Activated T-helper 1 cell treated with anti-CD3 and anti-CD28 coated beads, Interleukin-12 subunit alpha, Interleukin-12 subunit beta, Interleukin-2, Interleukin-4 antibody, amounts not matched to agents 30 ng/mL and 10 ng/mL and 1 ng/mL, durations not matched to agents 14 hours and 24 hours and 36 hours (primary cell): ENCODE results near the gene ADGRV1. TPM values are rescaled to one million over a fixed set of nuclear protein-coding genes. Genes with fewer than 3 reads are reported as not detected.

Experiments used
- DNase-seq: peaks from one replicate; pipeline ENCODE4 v3.0.0; 2021; ENCODE audit warnings: low spot score
- H3K27ac Mint-ChIP-seq: one replicate; pipeline ENCODE4 v1.8.0; 2021; ENCODE audit warnings: mild to moderate bottlenecking, mixed read lengths
- H3K27me3 Mint-ChIP-seq: one replicate; pipeline ENCODE4 v1.8.0; 2022; ENCODE audit warnings: mild to moderate bottlenecking, moderate library complexity, mixed read lengths; ENCODE audit not compliant: insufficient read depth
- H3K36me3 Mint-ChIP-seq: one replicate; pipeline ENCODE4 v1.8.0; 2021; ENCODE audit warnings: low read depth, mixed read lengths
- H3K4me1 Mint-ChIP-seq: one replicate; pipeline ENCODE4 v1.8.0; 2021; ENCODE audit warnings: low read depth, mixed read lengths
- H3K4me3 Mint-ChIP-seq: one replicate; pipeline ENCODE4 v1.8.0; 2021; ENCODE audit warnings: mild to moderate bottlenecking, moderate library complexity, mixed read lengths
- H3K9me3 Mint-ChIP-seq: one replicate; pipeline ENCODE4 v1.8.0; 2021; ENCODE audit warnings: mixed read lengths
- intact Hi-C: fragments of 100-400 bp; cut with micrococcal nuclease; formaldehyde crosslinking; loops from one replicate; pipeline ENCODE4 v1.15.1; 2024
- total RNA-seq: library from RNA; stranded (reverse); gene quantifications from 2 replicates; pipeline ENCODE4 v1.2.3, GENCODE V29; 2022

The ADGRV1 gene
- total RNA-seq, 1 donor from 2014 or later: 0.05 TPM

GRCh38 chr5:91146905-91147600, 588.5 kb downstream of the ADGRV1 start:
- intact Hi-C loops: no loop called here
- Mint-ChIP-seq H3K27me3 (peaks cover 17% of the 10 kb centered on the region), H3K27ac (no peak overlapping the region), H3K4me1 (no peaks in the 10 kb centered on the region), H3K36me3 (peaks cover 2% of the 10 kb centered on the region), H3K9me3 (peaks cover 3% of the 10 kb centered on the region), H3K4me3 (no peak overlapping the region)
- DNase-seq: no peak

GRCh38 chr5:91150234-91150633, 591.6 kb downstream of the ADGRV1 start:
- peaks cover 3% of the 10 kb centered on the region for H3K9me3 Mint-ChIP-seq

GRCh38 chr5:91150636-91151035, 592.0 kb downstream of the ADGRV1 start:
- Mint-ChIP-seq H3K9me3 (peaks cover 3% of the 10 kb centered on the region), H3K36me3 (peaks cover 2% of the 10 kb centered on the region), H3K4me1 (no peaks in the 10 kb centered on the region), H3K4me3 (no peak overlapping the region), H3K27me3 (peaks cover 12% of the 10 kb centered on the region), H3K27ac (no peak overlapping the region)
- DNase-seq: no peak
- intact Hi-C loops: loop anchor here (1.0 kb wide), 1 partner anchor 24 kb away; no protein-coding TSS in a partner anchor

More at GRCh38 chr5:91150234-91150633, 591.6 kb downstream of the ADGRV1 start:
- no peak overlapping the region for H3K27ac Mint-ChIP-seq
- no peak for DNase-seq
- peaks cover 15% of the 10 kb centered on the region for H3K27me3 Mint-ChIP-seq
- intact Hi-C loops: no loop called here
- no peak overlapping the region for H3K4me3 Mint-ChIP-seq
- peaks cover 2% of the 10 kb centered on the region for H3K36me3 Mint-ChIP-seq
- no peaks in the 10 kb centered on the region for H3K4me1 Mint-ChIP-seq

- DNase-seq: no peak
- Mint-ChIP-seq H3K27me3 (peaks cover 12% of the 10 kb centered on the region), H3K9me3 (peaks cover 3% of the 10 kb centered on the region), H3K4me1 (no peaks in the 10 kb centered on the region), H3K27ac (no peak overlapping the region), H3K4me3 (no peak overlapping the region), H3K36me3 (peaks cover 2% of the 10 kb centered on the region)
- intact Hi-C loops: loop anchor here (1.0 kb wide), 1 partner anchor 22 kb away; no protein-coding TSS in a partner anchor
These were observed 593.4 kb downstream of the ADGRV1 start for GRCh38 chr5:91151947-91152346.

GRCh38 chr5:91154338-91154737, 595.7 kb downstream of the ADGRV1 start:
- peaks cover 17% of the 10 kb centered on the region for H3K27me3 Mint-ChIP-seq
- H3K27ac Mint-ChIP-seq: no peak overlapping the region
- DNase-seq: no peak
- H3K9me3 Mint-ChIP-seq: no peaks in the 10 kb centered on the region
- intact Hi-C loops: no loop called here
- no peak overlapping the region for H3K4me3 Mint-ChIP-seq
- peaks cover 2% of the 10 kb centered on the region for H3K36me3 Mint-ChIP-seq
- no peaks in the 10 kb centered on the region for H3K4me1 Mint-ChIP-seq

- no peak for DNase-seq
- Mint-ChIP-seq H3K27ac (no peak overlapping the region), H3K4me3 (no peak overlapping the region), H3K27me3 (peaks cover 12% of the 10 kb centered on the region), H3K4me1 (no peaks in the 10 kb centered on the region), H3K36me3 (no peaks in the 10 kb centered on the region), H3K9me3 (no peaks in the 10 kb centered on the region)
- intact Hi-C loops: no loop called here
These were observed 596.7 kb downstream of the ADGRV1 start for GRCh38 chr5:91155274-91155673.

- intact Hi-C loops: no loop called here
- no peaks in the 10 kb centered on the region for H3K9me3 Mint-ChIP-seq
- no peak overlapping the region for H3K4me3 Mint-ChIP-seq
- H3K27me3 Mint-ChIP-seq: peaks cover 10% of the 10 kb centered on the region
- no peak for DNase-seq
- H3K27ac Mint-ChIP-seq: no peak overlapping the region
- H3K4me1 Mint-ChIP-seq: peaks cover under 1% of the 10 kb centered on the region
- H3K36me3 Mint-ChIP-seq: no peaks in the 10 kb centered on the region
These were observed 597.6 kb downstream of the ADGRV1 start for GRCh38 chr5:91156242-91156641.

GRCh38 chr5:91158011-91158410, 599.4 kb downstream of the ADGRV1 start:
- no peak overlapping the region for H3K4me3 Mint-ChIP-seq
- H3K4me1 Mint-ChIP-seq: peaks cover 18% of the 10 kb centered on the region
- H3K27ac Mint-ChIP-seq: no peak overlapping the region
- intact Hi-C loops: no loop called here
- H3K9me3 Mint-ChIP-seq: no peaks in the 10 kb centered on the region
- peaks cover 4% of the 10 kb centered on the region for H3K27me3 Mint-ChIP-seq
- no peaks in the 10 kb centered on the region for H3K36me3 Mint-ChIP-seq
- DNase-seq: no peak

GRCh38 chr5:91159647-91160046, 601.0 kb downstream of the ADGRV1 start:
- H3K4me1 Mint-ChIP-seq: peaks cover 22% of the 10 kb centered on the region
- no peaks in the 10 kb centered on the region for H3K9me3 Mint-ChIP-seq
- intact Hi-C loops: loop anchor here (5.0 kb wide), 4 partner anchors 57 to 287 kb away; no protein-coding TSS in a partner anchor

GRCh38 chr5:91160714-91161285, 602.2 kb downstream of the ADGRV1 start:
- Mint-ChIP-seq H3K9me3 (no peaks in the 10 kb centered on the region), H3K4me3 (no peak overlapping the region), H3K4me1 (peaks cover 22% of the 10 kb centered on the region), H3K27ac (no peak overlapping the region), H3K36me3 (no peaks in the 10 kb centered on the region), H3K27me3 (peaks cover 12% of the 10 kb centered on the region)
- no peak for DNase-seq
- intact Hi-C loops: loop anchor here (5.0 kb wide), 4 partner anchors 58 to 288 kb away; no protein-coding TSS in a partner anchor

More at GRCh38 chr5:91159647-91160046, 601.0 kb downstream of the ADGRV1 start:
- H3K4me3 Mint-ChIP-seq: no peak overlapping the region
- no peaks in the 10 kb centered on the region for H3K36me3 Mint-ChIP-seq
- DNase-seq: no peak
- H3K27me3 Mint-ChIP-seq: peaks cover 8% of the 10 kb centered on the region
- no peak overlapping the region for H3K27ac Mint-ChIP-seq

- intact Hi-C loops: loop anchor here (1.0 to 5.0 kb wide), 11 partner anchors 8 to 290 kb away; partner anchors contain the start of gene ARRDC3
- peaks cover 14% of the 10 kb centered on the region for H3K27me3 Mint-ChIP-seq
- peaks cover 22% of the 10 kb centered on the region for H3K4me1 Mint-ChIP-seq
- H3K4me3 Mint-ChIP-seq: peak overlapping the region; percentile 2
- peak overlapping the region; percentile 54 for H3K27ac Mint-ChIP-seq
- DNase-seq: peak; percentile 70
- H3K9me3 Mint-ChIP-seq: no peaks in the 10 kb centered on the region
- no peaks in the 10 kb centered on the region for H3K36me3 Mint-ChIP-seq
These were observed 604.2 kb downstream of the ADGRV1 start for GRCh38 chr5:91162534-91163381.

- DNase-seq: no peak
- Mint-ChIP-seq H3K9me3 (no peaks in the 10 kb centered on the region), H3K27ac (no peak overlapping the region), H3K4me3 (no peak overlapping the region), H3K4me1 (peaks cover 26% of the 10 kb centered on the region), H3K36me3 (no peaks in the 10 kb centered on the region), H3K27me3 (peaks cover 14% of the 10 kb centered on the region)
- intact Hi-C loops: loop anchor here (5.0 kb wide), 4 partner anchors 62 to 292 kb away; no protein-coding TSS in a partner anchor
These were observed 605.8 kb downstream of the ADGRV1 start for GRCh38 chr5:91164424-91164823.
